Activated CD4-positive, CD25-positive, alpha-beta regulatory T cell (primary cell): Measurements from ENCODE around the gene POLR3E.
"Not testable (repeated sequence)": the region's sequence is repeated elsewhere in the genome, so short reads cannot be mapped to it uniquely, and the experiment has no call there.

ENCODE experiments used
- DNase-seq, 4 experiments: peaks; one replicate each; lab custom pipeline; 2025; lab: John Stamatoyannopoulos, UW

POLR3E gene

GRCh38 chr16:22366371-22366770 is 69.2 kb downstream of the POLR3E start:
- no peak for DNase-seq

- DNase-seq, result no peak
Observed at GRCh38 chr16:22366889-22367288, 69.7 kb downstream of the POLR3E start.

GRCh38 chr16:22368200-22368826 is 71.1 kb downstream of the POLR3E start:
- not testable (repeated sequence) for DNase-seq

- DNase-seq, result no peak
Observed at GRCh38 chr16:22369221-22369811, 72.1 kb downstream of the POLR3E start.

- DNase-seq, result no peak
Observed at GRCh38 chr16:22370038-22370820, 73.0 kb downstream of the POLR3E start.

GRCh38 chr16:22372882-22373661 is 75.9 kb downstream of the POLR3E start:
- DNase-seq, result no peak

GRCh38 chr16:22373662-22374310 is 76.6 kb downstream of the POLR3E start:
- DNase-seq, result peak in 1 of 4 experiments; percentile 11

GRCh38 chr16:22374311-22375116 is 77.3 kb downstream of the POLR3E start, which contains the start of gene CDR2:
TSS of gene CDR2 (minus strand) at chr16:22374619. CDS start at chr16:22374309, 310 bp downstream.
- peak; percentile 93 to 96 (median 95) for DNase-seq

GRCh38 chr16:22375117-22375962 is 78.1 kb downstream of the POLR3E start:
- DNase-seq, result no peak

- DNase-seq, result no peak
Observed at GRCh38 chr16:22375963-22376640, 78.9 kb downstream of the POLR3E start.

- DNase-seq, result no peak
Observed at GRCh38 chr16:22379656-22380055, 82.4 kb downstream of the POLR3E start.

GRCh38 chr16:22380529-22380928 is 83.3 kb downstream of the POLR3E start:
- no peak for DNase-seq

- no peak for DNase-seq
Observed at GRCh38 chr16:22381392-22381791, 84.2 kb downstream of the POLR3E start.

- no peak for DNase-seq
Observed at GRCh38 chr16:22383827-22384226, 86.6 kb downstream of the POLR3E start.
